ENCODE data around the gene LAMC2. TPM values are rescaled to one million over a fixed set of nuclear protein-coding genes. Genes with fewer than 3 reads are reported as not detected.
A peak's percentile ranks its signal among the peaks of the same experiment; 100 is the strongest.

The LAMC2 gene
- polyA plus RNA-seq, 3 donors, result 5.5 to 7.7 (median 6.4) TPM

- DNase-seq, result no peak
These were observed 99.7 kb downstream of the LAMC2 start for GRCh38 chr1:183285746-183286145.

DNA sequence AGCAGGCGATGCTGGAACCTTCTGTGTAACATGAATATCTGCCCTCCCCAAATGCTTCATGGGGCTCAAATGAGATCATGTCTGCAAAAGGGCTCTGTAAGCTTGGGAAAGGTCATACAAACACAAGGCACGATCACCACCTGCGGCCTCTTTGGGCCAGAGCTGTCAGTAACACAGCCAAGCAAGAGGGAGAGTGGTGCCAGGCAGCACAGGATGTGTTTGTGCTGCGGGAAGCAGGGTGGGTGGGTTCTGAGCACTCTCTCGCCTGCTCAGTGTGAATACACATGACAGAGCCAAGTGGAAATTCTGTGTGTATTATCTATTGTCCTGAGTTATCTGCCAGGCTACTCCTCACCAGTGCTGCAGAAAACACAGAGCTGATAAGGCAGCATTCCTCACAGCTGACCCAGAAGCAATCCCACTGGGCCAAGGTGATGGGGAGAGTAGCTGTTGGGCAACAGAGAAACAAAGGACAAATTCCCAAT lies 101.2 kb downstream of the LAMC2 start:
- DNase-seq, result no peak

- no peak for DNase-seq
These were observed 102.5 kb downstream of the LAMC2 start for GRCh38 chr1:183288583-183288982.

DNA sequence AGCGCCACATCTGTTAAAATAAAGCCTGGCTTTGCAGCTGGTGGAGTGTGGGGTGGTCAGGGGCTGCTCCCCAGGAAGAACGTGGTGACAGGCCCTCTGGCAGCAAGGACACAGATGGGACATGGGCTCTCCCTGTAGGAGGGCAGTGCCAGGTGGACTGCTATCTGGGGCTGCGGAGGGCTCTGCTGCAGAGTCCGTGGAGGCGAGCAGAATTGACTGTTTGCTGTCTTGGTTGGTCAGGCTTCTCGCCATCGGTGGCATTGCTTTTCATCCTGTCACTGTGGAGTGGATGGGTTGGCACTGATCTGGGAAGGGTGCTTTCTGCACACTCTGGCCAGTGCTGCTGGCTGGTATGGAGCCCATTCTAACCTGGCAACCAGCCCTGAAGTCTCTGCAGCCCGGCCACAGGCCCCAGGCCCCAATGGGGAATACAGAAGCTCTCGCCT lies 103.0 kb downstream of the LAMC2 start:
- no peak for DNase-seq

- no peak for DNase-seq
These were observed 104.6 kb downstream of the LAMC2 start for GRCh38 chr1:183290628-183291027.

- DNase-seq, result no peak
These were observed 105.2 kb downstream of the LAMC2 start for GRCh38 chr1:183291216-183291762.

DNA sequence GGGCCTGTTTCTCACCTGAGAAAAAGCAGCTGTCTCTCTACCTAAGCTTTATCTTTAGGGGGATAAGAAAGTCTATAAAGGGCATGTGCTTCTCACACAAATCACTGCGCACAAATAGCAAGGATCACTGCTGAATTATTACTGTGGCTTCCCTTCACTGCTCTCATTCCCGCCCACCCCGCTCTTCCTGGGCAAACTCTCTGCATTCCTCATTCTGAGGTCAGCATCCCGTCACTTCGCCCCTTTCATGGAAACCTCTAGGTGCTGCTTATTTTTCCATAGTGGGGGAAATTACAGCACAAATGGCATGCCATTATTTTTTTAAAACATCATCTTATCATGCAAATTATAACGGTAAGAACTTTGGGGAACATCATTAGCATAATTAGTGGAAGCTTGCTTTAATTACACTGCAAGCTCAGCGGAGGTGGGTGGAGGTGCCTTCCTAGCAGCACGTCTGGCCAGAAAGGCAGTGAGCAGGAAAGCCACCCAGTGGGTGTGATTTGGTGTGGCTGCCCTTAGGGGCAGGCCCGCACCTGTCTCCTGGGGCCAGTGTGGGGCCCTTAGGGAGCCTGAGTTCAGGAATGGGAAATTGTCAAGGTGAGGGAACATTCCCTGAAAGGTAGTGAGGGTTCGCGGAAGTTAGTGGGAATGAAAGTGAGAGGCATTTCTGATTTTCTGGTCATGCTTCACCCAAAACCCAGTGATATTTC lies 105.9 kb downstream of the LAMC2 start:
- peak; percentile 69 for DNase-seq

DNA sequence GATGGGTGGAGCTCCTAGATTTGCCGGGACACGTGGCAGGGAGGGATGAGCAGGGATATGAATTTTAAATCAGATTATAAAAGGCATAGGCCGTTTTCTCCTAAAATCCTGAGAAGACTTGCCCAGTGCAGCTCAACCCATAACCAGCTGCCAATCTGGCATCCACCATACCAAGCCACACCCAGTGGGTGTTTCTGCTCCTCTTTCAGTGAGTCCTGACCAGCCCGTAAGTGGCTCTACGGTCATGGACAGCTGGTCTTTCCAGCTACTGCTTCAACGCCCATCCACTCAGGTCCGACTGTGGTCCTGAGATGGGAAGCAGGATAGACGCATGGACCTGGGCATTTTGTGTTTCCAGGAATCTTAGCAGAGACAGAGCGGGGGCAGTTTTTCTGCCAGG lies 107.2 kb downstream of the LAMC2 start:
- no peak for DNase-seq

- no peak for DNase-seq
These were observed 107.8 kb downstream of the LAMC2 start for GRCh38 chr1:183293876-183294275.

Other genes starting within 250 kb of the LAMC2 start
- under 1 TPM; 0.31 to 0.43 (median 0.31) TPM for gene SHCBP1L, start 233.1 kb upstream of the LAMC2 start, polyA plus RNA-seq (ENCODE audit: insufficient read length in 3 of 3)
- gene LAMC1, start 162.8 kb upstream of the LAMC2 start, polyA plus RNA-seq (ENCODE audit: insufficient read length in 3 of 3), result 100 to 1,000 TPM; 268 to 301 (median 297) TPM
- 1 to 10 TPM; 2.8 to 4.7 (median 4.6) TPM for gene NMNAT2, start 232.1 kb downstream of the LAMC2 start, polyA plus RNA-seq (ENCODE audit: insufficient read length in 3 of 3)